ENCODE measurements around the gene WNT10A.

Gene WNT10A

GRCh38 chr2:218880859-218881594 is 375 bp downstream of the WNT10A start:
- no peaks in the 10 kb centered on the region for H3K9me3 ChIP-seq (replicated peaks; ENCODE audit: low read length)
- peaks cover 85% of the 10 kb centered on the region for H3K27me3 ChIP-seq (ENCODE audit: control insufficient read depth, insufficient read depth, low read length)
- peaks cover 5% of the 10 kb centered on the region for H3K4me1 ChIP-seq (ENCODE audit: control insufficient read depth, insufficient read depth, low read length)
- no peak overlapping the region for H3K4me2 ChIP-seq (ENCODE audit: low read length)
- H3K4me3 ChIP-seq (ENCODE audit: low read length), result no peak overlapping the region
- H3K36me3 ChIP-seq (ENCODE audit: insufficient read depth, low read length), result no peaks in the 10 kb centered on the region
- H3K9ac ChIP-seq (ENCODE audit: low read depth, low read length), result no peak overlapping the region

GRCh38 chr2:218881744-218882460 is 1.2 kb downstream of the WNT10A start:
- H3K4me1 ChIP-seq (ENCODE audit: control insufficient read depth, insufficient read depth, low read length), result peaks cover 5% of the 10 kb centered on the region
- H3K36me3 ChIP-seq (ENCODE audit: insufficient read depth, low read length), result no peaks in the 10 kb centered on the region
- H3K4me3 ChIP-seq (ENCODE audit: low read length), result no peak overlapping the region
- H3K9me3 ChIP-seq (replicated peaks; ENCODE audit: low read length), result no peaks in the 10 kb centered on the region
- no peak overlapping the region for H3K9ac ChIP-seq (ENCODE audit: low read depth, low read length)
- H3K27me3 ChIP-seq (ENCODE audit: control insufficient read depth, insufficient read depth, low read length), result peaks cover 82% of the 10 kb centered on the region
- H3K4me2 ChIP-seq (ENCODE audit: low read length), result no peak overlapping the region

GRCh38 chr2:218882461-218882816 is 1.8 kb downstream of the WNT10A start:
- no peak overlapping the region for H3K9ac ChIP-seq (ENCODE audit: low read depth, low read length)
- no peaks in the 10 kb centered on the region for H3K9me3 ChIP-seq (replicated peaks; ENCODE audit: low read length)
- no peak overlapping the region for H3K4me2 ChIP-seq (ENCODE audit: low read length)
- no peak overlapping the region for H3K4me3 ChIP-seq (ENCODE audit: low read length)
- H3K36me3 ChIP-seq (ENCODE audit: insufficient read depth, low read length), result no peaks in the 10 kb centered on the region
- peaks cover 5% of the 10 kb centered on the region for H3K4me1 ChIP-seq (ENCODE audit: control insufficient read depth, insufficient read depth, low read length)
- H3K27me3 ChIP-seq (ENCODE audit: control insufficient read depth, insufficient read depth, low read length), result peaks cover 82% of the 10 kb centered on the region

- Histone ChIP-seq H3K9ac (ENCODE audit: low read depth, low read length) (no peak overlapping the region), H3K4me1 (ENCODE audit: control insufficient read depth, insufficient read depth, low read length) (peaks cover 5% of the 10 kb centered on the region), H3K36me3 (ENCODE audit: insufficient read depth, low read length) (no peaks in the 10 kb centered on the region), H3K9me3 (replicated peaks; ENCODE audit: low read length) (no peaks in the 10 kb centered on the region), H3K27me3 (ENCODE audit: control insufficient read depth, insufficient read depth, low read length) (peaks cover 80% of the 10 kb centered on the region), H3K4me2 (ENCODE audit: low read length) (no peak overlapping the region), H3K4me3 (ENCODE audit: low read length) (no peak overlapping the region)
Measured at GRCh38 chr2:218882866-218883366, 2.3 kb downstream of the WNT10A start.

GRCh38 chr2:218883491-218884490 is 3.1 kb downstream of the WNT10A start:
- Histone ChIP-seq H3K27me3 (ENCODE audit: control insufficient read depth, insufficient read depth, low read length) (peaks cover 80% of the 10 kb centered on the region), H3K9me3 (replicated peaks; ENCODE audit: low read length) (no peaks in the 10 kb centered on the region), H3K4me3 (ENCODE audit: low read length) (no peak overlapping the region), H3K36me3 (ENCODE audit: insufficient read depth, low read length) (no peaks in the 10 kb centered on the region), H3K4me1 (ENCODE audit: control insufficient read depth, insufficient read depth, low read length) (peaks cover 5% of the 10 kb centered on the region), H3K4me2 (ENCODE audit: low read length) (peak overlapping the region; percentile 29), H3K9ac (ENCODE audit: low read depth, low read length) (no peak overlapping the region)

- Histone ChIP-seq H3K4me3 (ENCODE audit: low read length) (no peak overlapping the region), H3K36me3 (ENCODE audit: insufficient read depth, low read length) (no peaks in the 10 kb centered on the region), H3K9me3 (replicated peaks; ENCODE audit: low read length) (no peaks in the 10 kb centered on the region), H3K4me2 (ENCODE audit: low read length) (no peak overlapping the region), H3K4me1 (ENCODE audit: control insufficient read depth, insufficient read depth, low read length) (peaks cover 5% of the 10 kb centered on the region), H3K27me3 (ENCODE audit: control insufficient read depth, insufficient read depth, low read length) (peaks cover 76% of the 10 kb centered on the region), H3K9ac (ENCODE audit: low read depth, low read length) (no peak overlapping the region)
Measured at GRCh38 chr2:218884519-218884918, 3.9 kb downstream of the WNT10A start.

GRCh38 chr2:218885981-218886947 is 5.6 kb downstream of the WNT10A start:
- Histone ChIP-seq H3K4me1 (ENCODE audit: control insufficient read depth, insufficient read depth, low read length) (no peaks in the 10 kb centered on the region), H3K27me3 (ENCODE audit: control insufficient read depth, insufficient read depth, low read length) (peaks cover 76% of the 10 kb centered on the region)

GRCh38 chr2:218887079-218887478 is 6.4 kb downstream of the WNT10A start:
- Histone ChIP-seq H3K4me3 (ENCODE audit: low read length) (no peak overlapping the region), H3K9me3 (replicated peaks; ENCODE audit: low read length) (no peaks in the 10 kb centered on the region), H3K27me3 (ENCODE audit: control insufficient read depth, insufficient read depth, low read length) (peaks cover 73% of the 10 kb centered on the region), H3K9ac (ENCODE audit: low read depth, low read length) (no peak overlapping the region), H3K4me2 (ENCODE audit: low read length) (no peak overlapping the region), H3K4me1 (ENCODE audit: control insufficient read depth, insufficient read depth, low read length) (no peaks in the 10 kb centered on the region), H3K36me3 (ENCODE audit: insufficient read depth, low read length) (no peaks in the 10 kb centered on the region)

More at GRCh38 chr2:218885981-218886947, 5.6 kb downstream of the WNT10A start:
- Histone ChIP-seq H3K9me3 (replicated peaks; ENCODE audit: low read length) (no peaks in the 10 kb centered on the region), H3K4me2 (ENCODE audit: low read length) (no peak overlapping the region), H3K9ac (ENCODE audit: low read depth, low read length) (no peak overlapping the region), H3K4me3 (ENCODE audit: low read length) (no peak overlapping the region), H3K36me3 (ENCODE audit: insufficient read depth, low read length) (no peaks in the 10 kb centered on the region)

GRCh38 chr2:218888341-218888740 is 7.7 kb downstream of the WNT10A start:
- H3K9ac ChIP-seq (ENCODE audit: low read depth, low read length), result no peak overlapping the region
- no peaks in the 10 kb centered on the region for H3K36me3 ChIP-seq (ENCODE audit: insufficient read depth, low read length)
- peaks cover 11% of the 10 kb centered on the region for H3K4me1 ChIP-seq (ENCODE audit: control insufficient read depth, insufficient read depth, low read length)
- no peaks in the 10 kb centered on the region for H3K9me3 ChIP-seq (replicated peaks; ENCODE audit: low read length)
- no peak overlapping the region for H3K4me2 ChIP-seq (ENCODE audit: low read length)
- no peak overlapping the region for H3K4me3 ChIP-seq (ENCODE audit: low read length)
- peaks cover 70% of the 10 kb centered on the region for H3K27me3 ChIP-seq (ENCODE audit: control insufficient read depth, insufficient read depth, low read length)

- peaks cover 11% of the 10 kb centered on the region for H3K4me1 ChIP-seq (ENCODE audit: control insufficient read depth, insufficient read depth, low read length)
- no peak overlapping the region for H3K4me2 ChIP-seq (ENCODE audit: low read length)
- H3K36me3 ChIP-seq (ENCODE audit: insufficient read depth, low read length), result no peaks in the 10 kb centered on the region
- no peaks in the 10 kb centered on the region for H3K9me3 ChIP-seq (replicated peaks; ENCODE audit: low read length)
- no peak overlapping the region for H3K9ac ChIP-seq (ENCODE audit: low read depth, low read length)
- peaks cover 75% of the 10 kb centered on the region for H3K27me3 ChIP-seq (ENCODE audit: control insufficient read depth, insufficient read depth, low read length)
- H3K4me3 ChIP-seq (ENCODE audit: low read length), result no peak overlapping the region
Measured at GRCh38 chr2:218889937-218890336, 9.3 kb downstream of the WNT10A start.

Measured in skeletal muscle satellite cell (primary cell).